ENCODE measurements around the gene WNT1. TPM values are rescaled to one million over a fixed set of nuclear protein-coding genes. Genes with fewer than 3 reads are reported as not detected.

Gene WNT1
- total and polyA plus RNA-seq, 9 of the 15 experiments (the other 6 are each of a cell fraction or from before 2014, with no cell fraction given), result not detected

DNA sequence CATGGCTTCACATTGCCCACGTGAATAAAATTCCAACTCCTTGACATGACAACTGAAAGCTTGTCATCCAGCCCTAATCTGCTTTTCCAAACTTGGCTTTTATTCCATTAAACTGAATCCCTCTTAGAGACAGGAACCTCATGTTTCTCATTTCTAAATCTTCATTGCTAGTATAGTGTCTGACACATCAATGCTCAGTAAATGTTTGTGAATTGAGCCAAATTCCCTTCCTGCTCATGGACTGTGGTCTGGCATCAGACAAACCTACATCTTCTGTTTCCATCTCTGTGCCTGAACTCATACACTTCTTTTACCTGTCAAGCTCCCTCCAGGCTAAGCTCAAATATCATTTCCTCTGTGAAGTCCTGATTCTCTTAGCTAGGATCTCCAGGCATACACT, 48.6 kb upstream of the WNT1 start (continued):
- TF ChIP-seq, protein P1, sequence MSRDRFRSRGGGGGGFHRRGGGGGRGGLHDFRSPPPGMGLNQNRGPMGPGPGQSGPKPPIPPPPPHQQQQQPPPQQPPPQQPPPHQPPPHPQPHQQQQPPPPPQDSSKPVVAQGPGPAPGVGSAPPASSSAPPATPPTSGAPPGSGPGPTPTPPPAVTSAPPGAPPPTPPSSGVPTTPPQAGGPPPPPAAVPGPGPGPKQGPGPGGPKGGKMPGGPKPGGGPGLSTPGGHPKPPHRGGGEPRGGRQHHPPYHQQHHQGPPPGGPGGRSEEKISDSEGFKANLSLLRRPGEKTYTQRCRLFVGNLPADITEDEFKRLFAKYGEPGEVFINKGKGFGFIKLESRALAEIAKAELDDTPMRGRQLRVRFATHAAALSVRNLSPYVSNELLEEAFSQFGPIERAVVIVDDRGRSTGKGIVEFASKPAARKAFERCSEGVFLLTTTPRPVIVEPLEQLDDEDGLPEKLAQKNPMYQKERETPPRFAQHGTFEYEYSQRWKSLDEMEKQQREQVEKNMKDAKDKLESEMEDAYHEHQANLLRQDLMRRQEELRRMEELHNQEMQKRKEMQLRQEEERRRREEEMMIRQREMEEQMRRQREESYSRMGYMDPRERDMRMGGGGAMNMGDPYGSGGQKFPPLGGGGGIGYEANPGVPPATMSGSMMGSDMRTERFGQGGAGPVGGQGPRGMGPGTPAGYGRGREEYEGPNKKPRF (IDR thresholded peaks at IDR 0.05; ENCODE audit: low read depth, low read length), result no peak
- no peak for TF ChIP-seq PPARD (CRISPR knock-in tag; IDR thresholded peaks at IDR 0.05)
- TF ChIP-seq STAT5A (IDR thresholded peaks at IDR 0.05; ENCODE audit: borderline replicate concordance, low read length), result no peak
- no peak for TF ChIP-seq STAT5B (CRISPR knock-in tag; IDR thresholded peaks at IDR 0.05)
- no peak for TF ChIP-seq MYC (IDR thresholded peaks at IDR 0.05; ENCODE audit: low read depth, low read length)
- no peak for TF ChIP-seq MYC (CRISPR knock-in tag; IDR thresholded peaks at IDR 0.05; ENCODE audit: borderline replicate concordance, low read depth)

DNA sequence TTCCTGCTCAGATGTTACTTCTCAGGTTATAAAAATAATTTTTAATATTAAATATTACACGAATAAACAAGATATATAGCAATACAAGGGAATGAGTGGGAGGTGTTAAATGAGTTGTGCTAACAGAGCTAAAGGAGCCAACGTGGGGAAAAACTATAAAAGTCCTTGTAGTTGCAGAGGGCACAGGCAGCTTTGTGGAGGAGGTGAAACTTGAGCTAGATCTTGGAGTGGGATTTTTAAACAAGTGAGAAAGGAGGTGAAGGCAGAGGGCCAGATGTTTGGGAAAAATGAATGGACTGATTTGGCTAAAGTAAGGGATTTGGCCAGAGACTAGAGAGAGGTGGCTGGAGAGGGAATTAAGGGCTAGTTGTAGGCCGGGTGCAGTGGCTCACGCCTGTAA, 47.6 kb upstream of the WNT1 start:
- BruUV-seq (replicated peaks), result no TSS peak
- Histone ChIP-seq H2AFZ (ENCODE audit: low read depth, low read length) (no peak overlapping the region), H3K36me3 (ENCODE audit: control insufficient read depth, insufficient read depth, low read length) (peaks cover 60% of the 10 kb centered on the region), H3K27me3 (ENCODE audit: control insufficient read depth in 2 of 2, insufficient read depth in 2 of 2, low read length in 2 of 2) (no peaks in the 10 kb centered on the region), H4K20me1 (replicated peaks; ENCODE audit: control insufficient read depth, insufficient read depth, low read length) (no peaks in the 10 kb centered on the region), H3K79me2 (ENCODE audit: control insufficient read depth, insufficient read depth, low read length) (no peaks in the 10 kb centered on the region), H3K4me1 (replicated peaks in 1 of 2; ENCODE audit: control insufficient read depth in 2 of 2, insufficient read depth in 2 of 2, low read length in 2 of 2) (no peaks in the 10 kb centered on the region; a peak in 1 of 5 replicates), H3K9ac (ENCODE audit: insufficient read depth in 1 of 2, low read depth in 2 of 2, low read length in 2 of 2) (no peak overlapping the region), H3K9me1 (ENCODE audit: control insufficient read depth, insufficient read depth, low read length) (peaks cover 4% of the 10 kb centered on the region), H3K27ac (ENCODE audit: extremely low read depth, low read depth, low read length) (no peak overlapping the region), H3K4me2 (ENCODE audit: insufficient read depth, low read length) (no peak overlapping the region), H3K9me3 (replicated peaks; ENCODE audit: control insufficient read depth, insufficient read depth, low read depth, low read length) (no peaks in the 10 kb centered on the region), H3K4me3 (no peak overlapping the region)
- FAIRE-seq (no peak), ATAC-seq (no peak), DNase-seq (ENCODE audit: extremely low read depth in 1 of 4, low spot score in 3 of 4) (no peak)
- POLR2A ChIA-PET, result interaction anchor here (0.6 to 1.1 kb wide), 3 partner anchors 78 to 1221 kb away, joined by 3 to 4 read pairs (median 4); partner anchors contain the start of gene DDX23
- no peak for TF ChIP-seq SUPT5H (IDR thresholded peaks at IDR 0.05)
- 81% methylated on average over 4 of the region's 4 CpGs for WGBS (ENCODE audit: insufficient coverage, low coverage, missing lambda C conversion rate)
- intact Hi-C loops (cut with micrococcal nuclease), result loop anchor here (5.0 kb wide), 1 partner anchor 57 kb away; no protein-coding TSS in a partner anchor
- in situ Hi-C loops (cut with MboI), result no loop called here
- CTCF ChIA-PET (ENCODE audit: low intra/inter-chr PET ratio), result no interaction called here

All from K562 (cell line).